Body of pancreas (tissue), 4 donors: Measurements from ENCODE around the gene RPTOR. TPM values are rescaled to one million over a fixed set of nuclear protein-coding genes. Genes with fewer than 3 reads are reported as not detected.

Source experiments
- ATAC-seq: fragments of 150-250 bp; one replicate; pipeline ENCODE4 v1.9.1; 2016
- DNase-seq, 4 donors: peaks; one replicate each; pipeline ENCODE4 v3.0.0-alpha.2; 2019
- H3K27ac ChIP-seq, 4 donors: fragments of 200-600 bp; sonication (generic); 1 replicate in 3 of 4; 2 replicates in 1 of 4; pipeline versions ENCODE4 v1.5.1 to v1.6.1; 2016 to 2019; ENCODE audit warnings: mild to moderate bottlenecking in 1 of 4, mixed read lengths in 1 of 4, moderate library complexity in 1 of 4
- H3K27me3 ChIP-seq, 2 donors: fragments of 200-600 bp; sonication (generic); one replicate each; pipeline ENCODE4 v1.6.0; 2016; ENCODE audit warnings: mild to moderate bottlenecking in 1 of 2
- H3K36me3 ChIP-seq, 2 donors: fragments of 200-600 bp; sonication (generic); replicated peaks in 1 of 2; 2 replicates each; pipeline ENCODE4 v1.5.1; 2016; ENCODE audit warnings: low read depth in 2 of 2; ENCODE audit not compliant: insufficient read depth in 1 of 2
- H3K4me1 ChIP-seq: fragments of 200-600 bp; sonication (generic); one replicate; pipeline ENCODE4 v1.6.0; 2016
- H3K4me3 ChIP-seq, 2 donors: fragments of 200-600 bp; sonication (generic); 1 replicate in 1 of 2; 2 replicates in 1 of 2; pipeline ENCODE4 v1.5.1; 2016 to 2019
- H3K9me3 ChIP-seq, 3 donors: fragments of 200-600 bp; sonication (generic); 1 replicate in 2 of 3; 2 replicates in 1 of 3; pipeline ENCODE4 v1.5.1; 2016
- CTCF ChIP-seq, 7 experiments: fragments of 450-650 bp in 4 of 7; fragments of 200-600 bp in 3 of 7; sonication (generic) in 3 of 7; IDR thresholded peaks; one replicate each; pipeline ENCODE4 v1.5.1; 2016 to 2019; ENCODE audit warnings: antibody characterized with exemption in 7 of 7
- POLR2A ChIP-seq, 3 donors: fragments of 450-650 bp; IDR thresholded peaks; one replicate each; pipeline ENCODE4 v1.6.1; 2016; ENCODE audit warnings: antibody characterized with exemption in 3 of 3, mild to moderate bottlenecking in 2 of 3
- WGBS, 2 donors: methylation state at CpG; one replicate each; pipeline ENCODE4 v1.1.5; 2017; 5-methylcytosine and 5-hydroxymethylcytosine counted together
- intact Hi-C: fragments of 100-400 bp; cut with DNase I; formaldehyde crosslinking; loops from one replicate; pipeline ENCODE4 v1.15.1; 2023
- total RNA-seq, 2 donors: library from RNA; depleted of rRNA; stranded (reverse); fragments of >200 nt; gene quantifications; one replicate each; pipeline ENCODE4 v1.1.0, GENCODE V29; 2016

The RPTOR gene
- total RNA-seq, 2 donors from 2014 or later, result 22.3 to 34.3 TPM

DNA sequence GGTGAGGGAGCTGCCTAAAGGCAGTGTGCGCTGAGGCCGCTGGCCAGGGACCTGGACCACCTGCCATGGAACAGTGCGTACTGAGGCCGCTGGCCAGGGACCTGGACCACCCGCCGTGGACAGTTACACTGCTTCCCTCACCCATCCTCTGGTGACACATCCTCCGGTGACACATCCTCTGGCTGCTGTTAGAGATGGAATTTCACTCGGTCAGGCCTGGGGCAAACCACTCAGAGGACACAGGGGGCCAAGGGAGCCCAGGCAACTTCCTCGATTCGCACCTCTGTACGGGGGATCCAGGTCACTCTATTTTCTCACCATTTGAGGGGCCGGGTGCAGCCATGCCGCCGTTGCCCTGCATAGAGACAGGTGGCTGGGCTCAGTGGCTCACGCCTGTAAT, 32.4 kb upstream of the RPTOR start:
- ATAC-seq, result no peak

DNA sequence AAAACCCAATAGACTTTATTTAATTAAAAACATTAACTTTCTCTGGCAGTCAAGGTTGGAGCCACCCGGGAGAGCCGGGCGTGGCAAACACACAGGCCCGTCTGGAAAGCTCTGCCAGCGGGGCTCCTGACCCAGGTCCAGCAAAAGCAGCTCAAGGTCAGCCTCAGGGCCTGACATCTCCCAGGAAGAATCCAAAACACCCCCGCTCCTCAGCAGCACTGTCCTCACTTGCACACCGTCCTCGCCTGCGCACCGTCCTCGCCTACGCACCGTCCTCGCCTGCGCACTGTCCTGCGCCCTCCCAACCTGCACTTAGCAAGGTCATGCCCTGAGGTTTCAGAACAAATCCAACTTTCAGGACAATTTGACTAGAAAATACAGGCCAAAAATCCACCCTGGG, 31.4 kb upstream of the RPTOR start:
- 66 to 70% methylated on average over 16 of the region's 16 CpGs for WGBS, 2 donors
- no peak overlapping the region for H3K27ac ChIP-seq
- no peak for DNase-seq

More for the DNA sequence above, 32.4 kb upstream of the RPTOR start:
- Histone ChIP-seq H3K4me3 (no peak overlapping the region), H3K36me3 (no peaks in the 10 kb centered on the region), H3K9me3 (no peaks in the 10 kb centered on the region), H3K27me3 (no peaks in the 10 kb centered on the region), H3K27ac (no peak overlapping the region), H3K4me1 (no peaks in the 10 kb centered on the region)
- DNase-seq, result no peak
- no peak for TF ChIP-seq CTCF (IDR thresholded peaks at IDR 0.05)
- no peak for TF ChIP-seq POLR2A (IDR thresholded peaks at IDR 0.05)
- 71 to 81% methylated on average over 11 to 15 of the region's 15 CpGs for WGBS, 2 donors
- intact Hi-C loops, result no loop called here

DNA sequence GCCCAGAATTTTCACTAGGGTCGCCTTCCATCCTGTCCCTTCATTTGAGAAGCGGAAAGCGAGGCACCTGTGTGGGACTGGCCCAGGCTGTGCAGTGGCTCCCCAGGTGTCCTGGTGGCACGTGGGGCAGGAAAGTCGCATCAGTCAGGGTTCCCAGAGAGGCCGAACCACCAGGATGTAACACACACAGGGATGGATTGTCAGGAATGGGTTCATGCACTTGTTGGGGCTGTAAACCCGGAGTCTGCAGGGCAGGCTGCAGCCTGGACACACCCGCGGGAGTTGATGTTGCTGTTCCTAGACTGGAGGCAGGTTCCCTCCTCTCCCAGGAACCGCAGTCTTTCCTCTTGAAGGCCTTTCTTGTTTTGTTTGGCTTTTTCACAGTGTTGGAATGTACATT, 30.7 kb upstream of the RPTOR start:
- H3K36me3 ChIP-seq, result no peaks in the 10 kb centered on the region
- no peaks in the 10 kb centered on the region for H3K9me3 ChIP-seq
- WGBS, 2 donors, result 42 to 50% methylated on average over 4 to 10 of the region's 10 CpGs
- H3K4me3 ChIP-seq, result no peak overlapping the region
- no peak overlapping the region for H3K27ac ChIP-seq
- intact Hi-C loops, result no loop called here
- H3K27me3 ChIP-seq, result no peaks in the 10 kb centered on the region
- DNase-seq (no peak), ATAC-seq (no peak)
- no peaks in the 10 kb centered on the region for H3K4me1 ChIP-seq
- no peak for TF ChIP-seq CTCF (IDR thresholded peaks at IDR 0.05)
- TF ChIP-seq POLR2A (IDR thresholded peaks at IDR 0.05), result no peak

More for the DNA sequence above, 31.4 kb upstream of the RPTOR start:
- ATAC-seq, result no peak
- Histone ChIP-seq H3K36me3 (no peaks in the 10 kb centered on the region), H3K4me1 (no peaks in the 10 kb centered on the region), H3K27me3 (no peaks in the 10 kb centered on the region), H3K4me3 (no peak overlapping the region), H3K9me3 (no peaks in the 10 kb centered on the region)
- intact Hi-C loops, result no loop called here
- TF ChIP-seq POLR2A (IDR thresholded peaks at IDR 0.05) (no peak), CTCF (IDR thresholded peaks at IDR 0.05) (no peak)

DNA sequence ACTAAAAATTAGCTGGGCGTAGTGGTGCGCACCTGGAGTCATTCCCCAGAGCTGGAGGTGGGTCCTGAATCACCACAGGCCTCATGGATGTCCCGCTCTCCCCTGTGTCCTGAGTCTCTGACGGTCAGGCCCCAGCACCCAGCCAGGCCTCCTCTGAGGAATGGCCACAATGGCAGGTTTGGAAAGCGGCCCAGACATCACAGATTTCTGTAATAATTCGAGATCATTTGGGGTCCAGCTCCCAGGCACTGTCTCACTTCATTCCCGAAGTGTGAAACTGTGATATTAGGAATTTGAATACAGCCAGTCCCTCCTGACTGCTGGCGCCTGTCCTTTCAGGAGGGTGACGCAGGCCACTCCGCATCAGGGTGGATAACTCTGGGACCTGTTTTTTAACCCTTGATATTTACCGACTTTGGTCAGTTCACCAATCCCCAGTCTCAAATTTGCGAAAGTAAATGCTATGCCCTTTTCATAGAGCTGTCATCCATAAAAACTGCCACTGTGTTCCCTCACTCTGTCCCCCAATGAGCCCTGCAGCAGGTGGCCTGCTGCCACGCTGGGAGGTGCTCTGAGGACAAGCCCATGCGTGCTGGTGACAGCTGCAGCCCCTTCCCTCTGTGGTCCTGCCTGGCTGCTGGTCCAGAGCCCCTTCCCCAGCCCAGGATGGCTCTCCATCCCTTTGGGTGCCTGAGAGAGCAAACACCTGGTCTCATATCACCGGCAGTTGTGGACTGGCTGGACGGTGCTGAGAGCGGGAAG, 28.3 kb upstream of the RPTOR start:
- TF ChIP-seq CTCF (IDR thresholded peaks at IDR 0.05), result no peak
- TF ChIP-seq POLR2A (IDR thresholded peaks at IDR 0.05), result no peak
- no peak overlapping the region for H3K4me3 ChIP-seq
- H3K36me3 ChIP-seq, result no peaks in the 10 kb centered on the region
- no peaks in the 10 kb centered on the region for H3K9me3 ChIP-seq
- intact Hi-C loops, result no loop called here
- ATAC-seq (no peak), DNase-seq (no peak)
- WGBS, 2 donors, result 44 to 59% methylated on average over 12 to 17 of the region's 17 CpGs
- no peaks in the 10 kb centered on the region for H3K4me1 ChIP-seq
- H3K27ac ChIP-seq, result no peak overlapping the region
- H3K27me3 ChIP-seq, result no peaks in the 10 kb centered on the region

GRCh38 chr17:80517641-80518040, 27.0 kb upstream of the RPTOR start:
- Histone ChIP-seq H3K36me3 (no peaks in the 10 kb centered on the region), H3K4me3 (no peak overlapping the region), H3K4me1 (no peaks in the 10 kb centered on the region), H3K27ac (no peak overlapping the region), H3K27me3 (no peaks in the 10 kb centered on the region), H3K9me3 (no peaks in the 10 kb centered on the region)
- 70 to 82% methylated on average over 3 of the region's 3 CpGs for WGBS, 2 donors
- ATAC-seq (no peak), DNase-seq (no peak)
- TF ChIP-seq CTCF (IDR thresholded peaks at IDR 0.05), result no peak
- no peak for TF ChIP-seq POLR2A (IDR thresholded peaks at IDR 0.05)
- intact Hi-C loops, result no loop called here
